Ovary (tissue), 9 donors: ENCODE measurements around the gene PSD2. TPM values are rescaled to one million over a fixed set of nuclear protein-coding genes. Genes with fewer than 3 reads are reported as not detected.
A peak's percentile ranks its signal among the peaks of the same experiment; 100 is the strongest.

Experiments used
- DNase-seq, 5 donors: peaks; one replicate each; pipeline ENCODE4 v3.0.0-alpha.2; 2019 to 2020
- H3K27ac ChIP-seq, 2 donors: fragments of 200-600 bp; one replicate each; pipeline versions ENCODE4 v1.5.1 to v1.8.0; 2019 to 2022
- H3K27me3 ChIP-seq: fragments of 200-600 bp; one replicate; pipeline ENCODE4 v1.8.0; 2022
- H3K36me3 ChIP-seq: fragments of 200-600 bp; sonication (generic); one replicate; pipeline ENCODE4 v1.5.1; 2019
- H3K4me1 ChIP-seq: one replicate; pipeline ENCODE4 v1.8.1; 2013; ENCODE audit warnings: mild to moderate bottlenecking, moderate library complexity; ENCODE audit not compliant: insufficient read depth
- H3K4me3 ChIP-seq: fragments of 200-600 bp; sonication (generic); one replicate; pipeline ENCODE4 v1.5.1; 2017
- H3K9me3 ChIP-seq, 2 donors: fragments of 200-600 bp in 1 of 2; sonication (generic) in 1 of 2; one replicate each; pipeline versions ENCODE4 v1.5.1 to v1.8.1; 2013 to 2019; ENCODE audit warnings: mild to moderate bottlenecking in 1 of 2, moderate library complexity in 1 of 2
- CTCF ChIP-seq, 3 donors: fragments of 450-650 bp in 2 of 3; fragments of 200-600 bp in 1 of 3; IDR thresholded peaks; one replicate each; pipeline versions ENCODE4 v1.5.1 to v1.8.0; 2016 to 2022; ENCODE audit warnings: antibody characterized with exemption in 3 of 3, mild to moderate bottlenecking in 1 of 3
- EP300 ChIP-seq: sonication (generic); formaldehyde crosslinking; IDR thresholded peaks from one replicate; pipeline ENCODE4 v1.6.1; 2017; ENCODE audit warnings: antibody characterized with exemption
- POLR2A ChIP-seq: fragments of 450-650 bp; IDR thresholded peaks from one replicate; pipeline ENCODE4 v1.6.1; 2017; ENCODE audit warnings: antibody characterized with exemption, mild to moderate bottlenecking, moderate library complexity
- WGBS, 3 donors: extraction: QIAGEN DNeasy Blood & Tissue Kit in 1 of 3; methylation state at CpG; one replicate each; pipeline versions ENCODE4 v1.1.5 to v1.1.7; 2013 to 2017; 5-methylcytosine and 5-hydroxymethylcytosine counted together
- intact Hi-C, 4 donors: fragments of 100-400 bp; cut with DNase I; formaldehyde crosslinking; loops; one replicate each; pipeline versions ENCODE4 v1.11.0 to v1.15.1; 2022 to 2023
- polyA plus RNA-seq, 2 donors: library from polyadenylated mRNA; stranded (reverse); fragments of 200-250 nt in 1 of 2; fragments of 350-450 nt in 1 of 2; fragmentation: Illumina TruSeq in 1 of 2; extraction: RNeasy Lipid Tissue Mini Kit (QIAGEN cat#74804) in 1 of 2; gene quantifications; one replicate each; pipeline ENCODE4 v1.2.3, GENCODE V29; 2013 to 2014
- total RNA-seq, 7 donors: library from RNA; depleted of rRNA in 2 of 7; stranded (reverse); fragments of >200 nt in 2 of 7; fragmentation: NEBNext Ultra II Directional in 3 of 7; extraction: Animal tissue kit (Norgen Biotek cat#: 25700) in 3 of 7; gene quantifications; one replicate each; pipeline versions ENCODE4 v1.1.0 to v1.2.4, GENCODE V29; 2016 to 2023
- donor health status: DM: no; HTN: no; CAD: no; lungs with moderate emphysema.
- donor health status: DM: no; HTN: no; CAD: no.
- donor health status: Bipolar disorder and iron deficiency.
- donor health status: DM: yes; HTN: yes; CAD: no.
- donor health status: DM: no; HTN: no; CAD: no.
- donor health status: DM: yes; HTN: yes; CAD: no.

Gene PSD2
- total and polyA plus RNA-seq, 9 donors = 0.05 to 0.37 (median 0.12) TPM; not detected in 2

- Histone ChIP-seq H3K27ac (no peak overlapping the region), H3K9me3 (no peaks in the 10 kb centered on the region), H3K36me3 (no peaks in the 10 kb centered on the region), H3K4me3 (peak overlapping the region; percentile 61), H3K4me1 (no peaks in the 10 kb centered on the region), H3K27me3 (no peaks in the 10 kb centered on the region)
- intact Hi-C loops = loop anchor here (2.0 to 10.0 kb wide), 7 partner anchors 58 to 341 kb away; no protein-coding TSS in a partner anchor
- no peak for TF ChIP-seq EP300
- peak in 2 of 3 donors; percentile 100 for TF ChIP-seq CTCF (IDR thresholded peaks at IDR 0.05)
- 8 to 10% (median 9%) methylated on average over 45 to 46 of the region's 46 CpGs for WGBS, 3 donors
- DNase-seq = peak; percentile 75 to 88 (median 83)
These were observed 30.0 kb upstream of the PSD2 start for GRCh38 chr5:139765409-139766217.

- Histone ChIP-seq H3K4me3 (no peak overlapping the region), H3K27me3 (no peaks in the 10 kb centered on the region), H3K27ac (no peak overlapping the region), H3K9me3 (no peaks in the 10 kb centered on the region), H3K36me3 (no peaks in the 10 kb centered on the region), H3K4me1 (no peaks in the 10 kb centered on the region)
- DNase-seq = peak in 2 of 5 donors; percentile 37 to 46
- WGBS, 3 donors = 73 to 78% (median 78%) methylated on average over 4 of the region's 4 CpGs
- TF ChIP-seq CTCF (IDR thresholded peaks at IDR 0.05) = no peak
- TF ChIP-seq EP300 = no peak
- no peak for TF ChIP-seq POLR2A
- intact Hi-C loops = loop anchor here in 3 of 4 donors (5.0 to 10.0 kb wide), 3 partner anchors 61 to 343 kb away; no protein-coding TSS in a partner anchor
These were observed 27.6 kb upstream of the PSD2 start for GRCh38 chr5:139767960-139768359.

GRCh38 chr5:139768807-139769465 lies 26.7 kb upstream of the PSD2 start:
- no peak for DNase-seq
- 90 to 93% (median 91%) methylated on average over 7 of the region's 7 CpGs for WGBS, 3 donors
- no peaks in the 10 kb centered on the region for H3K36me3 ChIP-seq
- H3K9me3 ChIP-seq = no peaks in the 10 kb centered on the region
- no peak overlapping the region for H3K27ac ChIP-seq
- H3K4me3 ChIP-seq = no peak overlapping the region
- TF ChIP-seq CTCF (IDR thresholded peaks at IDR 0.05) = no peak
- no peak for TF ChIP-seq POLR2A
- TF ChIP-seq EP300 = no peak
- intact Hi-C loops = loop anchor here in 3 of 4 donors (5.0 to 10.0 kb wide), 3 partner anchors 62 to 344 kb away; no protein-coding TSS in a partner anchor
- no peaks in the 10 kb centered on the region for H3K4me1 ChIP-seq
- no peaks in the 10 kb centered on the region for H3K27me3 ChIP-seq

GRCh38 chr5:139769477-139769876 lies 26.1 kb upstream of the PSD2 start:
- 88 to 91% (median 90%) methylated on average over 3 of the region's 3 CpGs for WGBS, 3 donors
- Histone ChIP-seq H3K36me3 (no peaks in the 10 kb centered on the region), H3K27ac (no peak overlapping the region), H3K9me3 (no peaks in the 10 kb centered on the region), H3K27me3 (no peaks in the 10 kb centered on the region), H3K4me1 (no peaks in the 10 kb centered on the region), H3K4me3 (no peak overlapping the region)
- TF ChIP-seq EP300 (no peak), CTCF (IDR thresholded peaks at IDR 0.05) (no peak), POLR2A (no peak)
- no peak for DNase-seq
- intact Hi-C loops = loop anchor here in 3 of 4 donors (5.0 to 10.0 kb wide), 3 partner anchors 62 to 345 kb away; no protein-coding TSS in a partner anchor
